GM19328 (cell line): Measurements from ENCODE around the gene F2RL3.
A peak's percentile ranks its signal among the peaks of the same experiment; 100 is the strongest.

Source experiments
- ATAC-seq: cut with Tn5 transposase; IDR thresholded peaks from one replicate; pipeline ENCODE4 v1.9.1; 2021; ENCODE audit warnings: mild to moderate bottlenecking, moderate library complexity; ENCODE audit not compliant: unreplicated experiment

Gene F2RL3

GRCh38 chr19:16892868-16893685, 4.3 kb downstream of the F2RL3 start:
- no peak for ATAC-seq

GRCh38 chr19:16893686-16893989, 4.8 kb downstream of the F2RL3 start:
- no peak for ATAC-seq

GRCh38 chr19:16894080-16894479, 5.3 kb downstream of the F2RL3 start:
- ATAC-seq = no peak

- ATAC-seq = no peak
Observed at GRCh38 chr19:16895467-16896145, 6.8 kb downstream of the F2RL3 start.

GRCh38 chr19:16896146-16897028, 7.6 kb downstream of the F2RL3 start:
- ATAC-seq = no peak

- peak; percentile 51 for ATAC-seq
Observed at GRCh38 chr19:16897029-16897855, 8.4 kb downstream of the F2RL3 start.

GRCh38 chr19:16897856-16898161, 9.0 kb downstream of the F2RL3 start:
- ATAC-seq = no peak

- ATAC-seq = no peak
Observed at GRCh38 chr19:16898361-16899015, 9.7 kb downstream of the F2RL3 start.

- no peak for ATAC-seq
Observed at GRCh38 chr19:16899566-16900075, 10.8 kb downstream of the F2RL3 start.

GRCh38 chr19:16901491-16902175, 12.8 kb downstream of the F2RL3 start:
- ATAC-seq = no peak

- no peak for ATAC-seq
Observed at GRCh38 chr19:16902545-16902944, 13.7 kb downstream of the F2RL3 start.

- ATAC-seq = no peak
Observed at GRCh38 chr19:16903347-16903746, 14.5 kb downstream of the F2RL3 start.

GRCh38 chr19:16904599-16904998, 15.8 kb downstream of the F2RL3 start:
- no peak for ATAC-seq

GRCh38 chr19:16908759-16909158, 20.0 kb downstream of the F2RL3 start:
- no peak for ATAC-seq

- no peak for ATAC-seq
Observed at GRCh38 chr19:16911046-16911445, 22.2 kb downstream of the F2RL3 start.

GRCh38 chr19:16912780-16913179, 24.0 kb downstream of the F2RL3 start:
- ATAC-seq = no peak

GRCh38 chr19:16914421-16914820, 25.6 kb downstream of the F2RL3 start:
- no peak for ATAC-seq

- no peak for ATAC-seq
Observed at GRCh38 chr19:16915135-16915534, 26.3 kb downstream of the F2RL3 start.

- no peak for ATAC-seq
Observed at GRCh38 chr19:16915734-16916133, 26.9 kb downstream of the F2RL3 start.

GRCh38 chr19:16917401-16917800, 28.6 kb downstream of the F2RL3 start:
- no peak for ATAC-seq
